ENCODE measurements around the gene HDAC4.

GRCh38 chr2:239168575-239168974 lies 232.2 kb downstream of the HDAC4 start:
- no peak for TF ChIP-seq CTCF (IDR thresholded peaks at IDR 0.05 in 2 of 3, conservative IDR thresholded peaks at IDR 0.05 in 1 of 3; ENCODE audit: borderline replicate concordance in 1 of 3, insufficient read depth in 1 of 3, low read depth in 2 of 3, low read length in 2 of 3)
- no peak for TF ChIP-seq REST (IDR thresholded peaks at IDR 0.05; ENCODE audit: low read depth)
- TF ChIP-seq ELF1 (IDR thresholded peaks at IDR 0.05; ENCODE audit: borderline replicate concordance, low read depth) = no peak
- TF ChIP-seq SP1 (IDR thresholded peaks at IDR 0.05; ENCODE audit: low read depth) = no peak
- TF ChIP-seq EZH2phosphoT487 (IDR thresholded peaks at IDR 0.05; ENCODE audit: borderline replicate concordance) = no peak
- TF ChIP-seq POLR2A (IDR thresholded peaks at IDR 0.05; ENCODE audit: borderline replicate concordance, extremely low read depth, insufficient read depth, insufficient read length) = no peak
- TF ChIP-seq YY1 (IDR thresholded peaks at IDR 0.05; ENCODE audit: extremely low read depth, insufficient replicate concordance, low read depth, low read length) = no peak
